Measurements from ENCODE around the gene EBF3.

Gene EBF3

GRCh38 chr10:129944456-129944855 is 19.6 kb downstream of the EBF3 start:
- no peak for DNase-seq

GRCh38 chr10:129942936-129943715 is 20.9 kb downstream of the EBF3 start:
- no peak for DNase-seq

GRCh38 chr10:129942391-129942790 is 21.7 kb downstream of the EBF3 start:
- DNase-seq: no peak

- DNase-seq: no peak
Measured at GRCh38 chr10:129942019-129942277, 22.1 kb downstream of the EBF3 start.

GRCh38 chr10:129941199-129942018 is 22.7 kb downstream of the EBF3 start:
- DNase-seq: no peak

- no peak for DNase-seq
Measured at GRCh38 chr10:129940617-129941198, 23.4 kb downstream of the EBF3 start.

GRCh38 chr10:129939416-129940275 is 24.4 kb downstream of the EBF3 start:
- no peak for DNase-seq

- DNase-seq: no peak
Measured at GRCh38 chr10:129938460-129938859, 25.6 kb downstream of the EBF3 start.

- DNase-seq: no peak
Measured at GRCh38 chr10:129937351-129937751, 26.7 kb downstream of the EBF3 start.

- DNase-seq: no peak
Measured at GRCh38 chr10:129936923-129937300, 27.2 kb downstream of the EBF3 start.

- no peak for DNase-seq
Measured at GRCh38 chr10:129936266-129936922, 27.7 kb downstream of the EBF3 start.

GRCh38 chr10:129935867-129936152 is 28.3 kb downstream of the EBF3 start:
- no peak for DNase-seq

GRCh38 chr10:129935102-129935866 is 28.8 kb downstream of the EBF3 start:
- no peak for DNase-seq

GRCh38 chr10:129934196-129934925 is 29.7 kb downstream of the EBF3 start:
- DNase-seq: no peak

GRCh38 chr10:129933456-129934092 is 30.5 kb downstream of the EBF3 start:
- no peak for DNase-seq

GRCh38 chr10:129932751-129933433 is 31.2 kb downstream of the EBF3 start:
- no peak for DNase-seq

GRCh38 chr10:129932182-129932581 is 31.9 kb downstream of the EBF3 start:
- DNase-seq: no peak

- DNase-seq: no peak
Measured at GRCh38 chr10:129929343-129930292, 34.5 kb downstream of the EBF3 start.

All from activated CD4-positive, alpha-beta T cell treated with anti-CD3 and anti-CD28 coated beads for 48 hours (primary cell).